ENCODE measurements around the gene TMEM247.
"Not testable (repeated sequence)": the region's sequence is repeated elsewhere in the genome, so short reads cannot be mapped to it uniquely, and the experiment has no call there.

Gene TMEM247

GRCh38 chr2:46512185-46512584, 32.8 kb downstream of the TMEM247 start:
- Histone ChIP-seq H3K4me3 (ENCODE audit: low read length in 2 of 2) (no peak overlapping the region), H3K27me3 (ENCODE audit: control insufficient read depth in 1 of 2, insufficient read depth in 2 of 2, low read length in 2 of 2) (no peaks in the 10 kb centered on the region), H3K9ac (ENCODE audit: low read length in 2 of 2) (no peak overlapping the region), H3K4me1 (ENCODE audit: control insufficient read depth, insufficient read depth, low read length) (no peaks in the 10 kb centered on the region), H3K36me3 (ENCODE audit: control insufficient read depth in 2 of 2, insufficient read depth in 2 of 2, low read length in 2 of 2) (no peaks in the 10 kb centered on the region), H3K27ac (ENCODE audit: low read length) (no peak overlapping the region), H3K9me3 (ENCODE audit: control insufficient read depth in 2 of 2, low read length in 2 of 2) (peaks cover 0 to 6% of the 10 kb centered on the region in 2 donors)

GRCh38 chr2:46514738-46515137, 35.4 kb downstream of the TMEM247 start:
- Histone ChIP-seq H3K4me1 (ENCODE audit: control insufficient read depth, insufficient read depth, low read length) (peaks cover under 1% of the 10 kb centered on the region), H3K27ac (ENCODE audit: low read length) (no peak overlapping the region), H3K4me3 (ENCODE audit: low read length in 2 of 2) (no peak overlapping the region), H3K36me3 (ENCODE audit: control insufficient read depth in 2 of 2, insufficient read depth in 2 of 2, low read length in 2 of 2) (no peaks in the 10 kb centered on the region), H3K9ac (ENCODE audit: low read length in 2 of 2) (no peak overlapping the region), H3K27me3 (ENCODE audit: control insufficient read depth in 1 of 2, insufficient read depth in 2 of 2, low read length in 2 of 2) (no peaks in the 10 kb centered on the region), H3K9me3 (ENCODE audit: control insufficient read depth in 2 of 2, low read length in 2 of 2) (peaks cover 0 to 6% of the 10 kb centered on the region in 2 donors)

- Histone ChIP-seq H3K4me3 (ENCODE audit: low read length in 2 of 2) (no peak overlapping the region), H3K4me1 (ENCODE audit: control insufficient read depth, insufficient read depth, low read length) (peaks cover 4% of the 10 kb centered on the region), H3K27me3 (ENCODE audit: control insufficient read depth in 1 of 2, insufficient read depth in 2 of 2, low read length in 2 of 2) (no peaks in the 10 kb centered on the region), H3K9ac (ENCODE audit: low read length in 2 of 2) (no peak overlapping the region), H3K9me3 (ENCODE audit: control insufficient read depth in 2 of 2, low read length in 2 of 2) (peaks cover 0 to 6% of the 10 kb centered on the region in 2 donors), H3K36me3 (ENCODE audit: control insufficient read depth in 2 of 2, insufficient read depth in 2 of 2, low read length in 2 of 2) (no peaks in the 10 kb centered on the region), H3K27ac (ENCODE audit: low read length) (no peak overlapping the region)
These were observed 38.1 kb downstream of the TMEM247 start for GRCh38 chr2:46517485-46517884.

- Histone ChIP-seq H3K27ac (ENCODE audit: low read length) (no peak overlapping the region), H3K9ac (ENCODE audit: low read length in 2 of 2) (no peak overlapping the region), H3K4me3 (ENCODE audit: low read length in 2 of 2) (no peak overlapping the region), H3K4me1 (ENCODE audit: control insufficient read depth, insufficient read depth, low read length) (peaks cover 4% of the 10 kb centered on the region), H3K9me3 (ENCODE audit: control insufficient read depth in 2 of 2, low read length in 2 of 2) (peaks cover 0 to 6% of the 10 kb centered on the region in 2 donors), H3K27me3 (ENCODE audit: control insufficient read depth in 1 of 2, insufficient read depth in 2 of 2, low read length in 2 of 2) (no peaks in the 10 kb centered on the region), H3K36me3 (ENCODE audit: control insufficient read depth in 2 of 2, insufficient read depth in 2 of 2, low read length in 2 of 2) (no peaks in the 10 kb centered on the region)
These were observed 39.5 kb downstream of the TMEM247 start for GRCh38 chr2:46518861-46519260.

- peaks cover 4% of the 10 kb centered on the region for H3K4me1 ChIP-seq (ENCODE audit: control insufficient read depth, insufficient read depth, low read length)
- peaks cover 0 to 6% of the 10 kb centered on the region in 2 donors for H3K9me3 ChIP-seq (ENCODE audit: control insufficient read depth in 2 of 2, low read length in 2 of 2)
- no peaks in the 10 kb centered on the region for H3K27me3 ChIP-seq (ENCODE audit: control insufficient read depth in 1 of 2, insufficient read depth in 2 of 2, low read length in 2 of 2)
- H3K36me3 ChIP-seq (ENCODE audit: control insufficient read depth in 2 of 2, insufficient read depth in 2 of 2, low read length in 2 of 2): no peaks in the 10 kb centered on the region
- no peak overlapping the region for H3K9ac ChIP-seq (ENCODE audit: low read length in 2 of 2)
- no peak overlapping the region for H3K27ac ChIP-seq (ENCODE audit: low read length)
- H3K4me3 ChIP-seq (ENCODE audit: low read length in 2 of 2): no peak overlapping the region
These were observed 39.9 kb downstream of the TMEM247 start for GRCh38 chr2:46519265-46519664.

GRCh38 chr2:46520130-46520711, 40.9 kb downstream of the TMEM247 start:
- peaks cover 0 to 6% of the 10 kb centered on the region in 2 donors for H3K9me3 ChIP-seq (ENCODE audit: control insufficient read depth in 2 of 2, low read length in 2 of 2)
- H3K36me3 ChIP-seq (ENCODE audit: control insufficient read depth in 2 of 2, insufficient read depth in 2 of 2, low read length in 2 of 2): no peaks in the 10 kb centered on the region
- H3K27me3 ChIP-seq (ENCODE audit: control insufficient read depth in 1 of 2, insufficient read depth in 2 of 2, low read length in 2 of 2): no peaks in the 10 kb centered on the region
- no peak overlapping the region for H3K9ac ChIP-seq (ENCODE audit: low read length in 2 of 2)
- H3K27ac ChIP-seq (ENCODE audit: low read length): no peak overlapping the region
- no peak overlapping the region for H3K4me3 ChIP-seq (ENCODE audit: low read length in 2 of 2)
- H3K4me1 ChIP-seq (ENCODE audit: control insufficient read depth, insufficient read depth, low read length): peaks cover 4% of the 10 kb centered on the region

- Histone ChIP-seq H3K4me1 (ENCODE audit: control insufficient read depth, insufficient read depth, low read length) (peaks cover 4% of the 10 kb centered on the region), H3K36me3 (ENCODE audit: control insufficient read depth in 2 of 2, insufficient read depth in 2 of 2, low read length in 2 of 2) (no peaks in the 10 kb centered on the region), H3K9ac (ENCODE audit: low read length in 2 of 2) (no peak overlapping the region), H3K4me3 (ENCODE audit: low read length in 2 of 2) (no peak overlapping the region), H3K9me3 (ENCODE audit: control insufficient read depth in 2 of 2, low read length in 2 of 2) (peaks cover 0 to 2% of the 10 kb centered on the region in 2 donors), H3K27me3 (ENCODE audit: control insufficient read depth in 1 of 2, insufficient read depth in 2 of 2, low read length in 2 of 2) (no peaks in the 10 kb centered on the region), H3K27ac (ENCODE audit: low read length) (peak overlapping the region; percentile 24)
These were observed 41.9 kb downstream of the TMEM247 start for GRCh38 chr2:46521215-46521683.

- not testable (repeated sequence) for H3K4me3 ChIP-seq (ENCODE audit: low read length in 2 of 2); H3K9me3 ChIP-seq (ENCODE audit: control insufficient read depth in 2 of 2, low read length in 2 of 2); H3K27ac ChIP-seq (ENCODE audit: low read length); H3K9ac ChIP-seq (ENCODE audit: low read length in 2 of 2); H3K36me3 ChIP-seq (ENCODE audit: control insufficient read depth in 2 of 2, insufficient read depth in 2 of 2, low read length in 2 of 2); H3K4me1 ChIP-seq (ENCODE audit: control insufficient read depth, insufficient read depth, low read length); H3K27me3 ChIP-seq (ENCODE audit: control insufficient read depth in 1 of 2, insufficient read depth in 2 of 2, low read length in 2 of 2)
These were observed 43.0 kb downstream of the TMEM247 start for GRCh38 chr2:46522385-46522784.

- Histone ChIP-seq H3K36me3 (ENCODE audit: control insufficient read depth in 2 of 2, insufficient read depth in 2 of 2, low read length in 2 of 2) (peaks cover 0 to 2% of the 10 kb centered on the region in 2 donors), H3K9ac (ENCODE audit: low read length in 2 of 2) (no peak overlapping the region), H3K9me3 (ENCODE audit: control insufficient read depth in 2 of 2, low read length in 2 of 2) (no peaks in the 10 kb centered on the region), H3K4me1 (ENCODE audit: control insufficient read depth, insufficient read depth, low read length) (no peaks in the 10 kb centered on the region), H3K4me3 (ENCODE audit: low read length in 2 of 2) (no peak overlapping the region), H3K27me3 (ENCODE audit: control insufficient read depth in 1 of 2, insufficient read depth in 2 of 2, low read length in 2 of 2) (no peaks in the 10 kb centered on the region), H3K27ac (ENCODE audit: low read length) (no peak overlapping the region)
These were observed 46.3 kb downstream of the TMEM247 start for GRCh38 chr2:46525522-46526155.

GRCh38 chr2:46528880-46529279, 49.5 kb downstream of the TMEM247 start:
- H3K9me3 ChIP-seq (ENCODE audit: control insufficient read depth in 2 of 2, low read length in 2 of 2): no peaks in the 10 kb centered on the region
- no peak overlapping the region for H3K4me3 ChIP-seq (ENCODE audit: low read length in 2 of 2)
- no peaks in the 10 kb centered on the region for H3K27me3 ChIP-seq (ENCODE audit: control insufficient read depth in 1 of 2, insufficient read depth in 2 of 2, low read length in 2 of 2)
- no peak overlapping the region for H3K27ac ChIP-seq (ENCODE audit: low read length)
- H3K4me1 ChIP-seq (ENCODE audit: control insufficient read depth, insufficient read depth, low read length): no peaks in the 10 kb centered on the region
- H3K36me3 ChIP-seq (ENCODE audit: control insufficient read depth in 2 of 2, insufficient read depth in 2 of 2, low read length in 2 of 2): peaks cover 0 to 2% of the 10 kb centered on the region in 2 donors
- no peak overlapping the region for H3K9ac ChIP-seq (ENCODE audit: low read length in 2 of 2)

- Histone ChIP-seq H3K4me3 (ENCODE audit: low read length in 2 of 2) (no peak overlapping the region), H3K4me1 (ENCODE audit: control insufficient read depth, insufficient read depth, low read length) (no peaks in the 10 kb centered on the region), H3K27ac (ENCODE audit: low read length) (no peak overlapping the region), H3K9me3 (ENCODE audit: control insufficient read depth in 2 of 2, low read length in 2 of 2) (no peaks in the 10 kb centered on the region), H3K36me3 (ENCODE audit: control insufficient read depth in 2 of 2, insufficient read depth in 2 of 2, low read length in 2 of 2) (peaks cover 0 to 2% of the 10 kb centered on the region in 2 donors), H3K27me3 (ENCODE audit: control insufficient read depth in 1 of 2, insufficient read depth in 2 of 2, low read length in 2 of 2) (no peaks in the 10 kb centered on the region), H3K9ac (ENCODE audit: low read length in 2 of 2) (no peak overlapping the region)
These were observed 51.3 kb downstream of the TMEM247 start for GRCh38 chr2:46530639-46531038.
